Endodermal cell (in vitro differentiated cells): ENCODE measurements around the gene TMEM14B. TPM values are rescaled to one million over a fixed set of nuclear protein-coding genes. Genes with fewer than 3 reads are reported as not detected.

ENCODE experiments used
- DNase-seq: peaks from one replicate; pipeline ENCODE4 v3.0.0-alpha.2; 2017
- H3K27ac ChIP-seq: 2 replicates; pipeline ENCODE4 v1.5.1; 2013; ENCODE audit warnings: mild to moderate bottlenecking, low read depth, low read length, moderate library complexity
- H3K27me3 ChIP-seq: 2 replicates; pipeline ENCODE4 v1.6.1; 2013; ENCODE audit warnings: mild to moderate bottlenecking, low read length, moderate library complexity; ENCODE audit not compliant: insufficient read depth, control insufficient read depth, poor library complexity, severe bottlenecking
- H3K36me3 ChIP-seq: 2 replicates; pipeline ENCODE4 v1.7.0; 2013; ENCODE audit warnings: mild to moderate bottlenecking, low read length, moderate library complexity; ENCODE audit not compliant: control insufficient read depth, insufficient read depth
- H3K4me1 ChIP-seq: one replicate; pipeline ENCODE4 v1.7.0; 2013; ENCODE audit warnings: low read length; ENCODE audit not compliant: control insufficient read depth, insufficient read depth
- H3K4me3 ChIP-seq: 2 replicates; pipeline ENCODE4 v1.5.1; 2013; ENCODE audit warnings: mild to moderate bottlenecking, low read length, moderate library complexity
- H3K9ac ChIP-seq: 2 replicates; pipeline ENCODE4 v1.6.1; 2013; ENCODE audit warnings: mild to moderate bottlenecking, low read length, moderate library complexity; ENCODE audit not compliant: poor library complexity, severe bottlenecking; ENCODE audit errors: extremely low read depth
- H3K9me3 ChIP-seq: 2 replicates; pipeline ENCODE4 v1.6.1; 2013; ENCODE audit warnings: mild to moderate bottlenecking, low read length, moderate library complexity; ENCODE audit not compliant: control insufficient read depth
- H3K27ac Mint-ChIP-seq: 2 replicates; pipeline ENCODE4 v1.8.0; 2020; ENCODE audit warnings: mixed read lengths
- H3K27me3 Mint-ChIP-seq: 2 replicates; pipeline ENCODE4 v1.8.0; 2021; ENCODE audit warnings: mild to moderate bottlenecking, mixed read lengths; ENCODE audit not compliant: insufficient read depth
- H3K36me3 Mint-ChIP-seq: 2 replicates; pipeline ENCODE4 v1.8.0; 2020; ENCODE audit warnings: low read depth, mixed read lengths
- H3K4me1 Mint-ChIP-seq: 2 replicates; pipeline ENCODE4 v1.8.0; 2020; ENCODE audit warnings: mixed read lengths
- H3K4me3 Mint-ChIP-seq: 2 replicates; pipeline ENCODE4 v1.8.0; 2020; ENCODE audit warnings: mild to moderate bottlenecking, moderate library complexity, mixed read lengths
- H3K9me3 Mint-ChIP-seq: 2 replicates; pipeline ENCODE4 v1.8.0; 2020; ENCODE audit warnings: mild to moderate bottlenecking, mixed read lengths
- CTCF ChIP-seq: fragments of 200-600 bp; sonication (generic); conservative IDR thresholded peaks from 2 replicates; pipeline ENCODE4 v1.5.0; 2021; ENCODE audit warnings: antibody characterized with exemption, mild to moderate bottlenecking
- WGBS, 2 experiments: methylation state at CpG; one replicate each; pipeline versions ENCODE4 v1.1.5 to v1.1.7; 2013; ENCODE audit warnings: missing lambda C conversion rate in 2 of 2, mixed read lengths in 1 of 2; ENCODE audit not compliant: insufficient coverage in 1 of 2, insufficient read length in 1 of 2; 5-methylcytosine and 5-hydroxymethylcytosine counted together
- total RNA-seq, 2 donors: library from RNA; stranded (reverse); fragmentation: NEBNext Ultra II Directional in 1 of 2; extraction: Animal tissue kit (Norgen Biotek cat#: 25700) in 1 of 2; gene quantifications; 2 replicates in 1 of 2; 3 replicates in 1 of 2; pipeline ENCODE4 v1.2.1, GENCODE V29; 2021

The TMEM14B gene
- total RNA-seq, 2 donors from 2014 or later, result 165 to 242 TPM

DNA sequence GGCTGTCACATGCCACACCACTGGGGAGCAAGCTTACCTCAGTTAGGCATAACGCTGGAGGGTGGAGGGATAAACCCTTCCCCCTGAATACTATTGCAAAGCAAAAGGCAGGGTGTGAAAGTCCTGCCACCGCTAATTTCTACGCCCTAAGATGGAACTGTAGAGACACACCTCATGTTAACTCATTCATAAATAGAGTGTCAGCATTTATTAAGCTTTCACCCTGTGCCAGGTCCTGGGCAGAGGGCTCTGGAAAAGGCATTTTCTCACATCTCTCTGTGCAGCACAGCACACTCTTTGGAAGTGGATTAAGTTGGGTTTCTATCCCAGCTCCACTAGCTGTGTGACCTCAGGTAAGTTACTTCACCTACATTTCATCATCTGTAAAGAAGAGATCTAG, 21.8 kb downstream of the TMEM14B start:
- Mint-ChIP-seq H3K9me3 (no peaks in the 10 kb centered on the region), H3K4me3 (no peak overlapping the region), H3K27me3 (no peaks in the 10 kb centered on the region), H3K27ac (peak overlapping the region; percentile 38), H3K4me1 (peaks cover 12% of the 10 kb centered on the region), H3K36me3 (peaks cover 34% of the 10 kb centered on the region)
- H3K9ac ChIP-seq, result no peak overlapping the region
- H3K4me1 ChIP-seq, result no peaks in the 10 kb centered on the region
- no peaks in the 10 kb centered on the region for H3K9me3 ChIP-seq
- 95 to 100% methylated on average over 3 of the region's 3 CpGs for WGBS, 2 experiments
- DNase-seq, result no peak
- TF ChIP-seq CTCF, result no peak
- no peak overlapping the region for H3K27ac ChIP-seq
- H3K36me3 ChIP-seq, result peaks cover 62% of the 10 kb centered on the region
- no peak overlapping the region for H3K4me3 ChIP-seq
- H3K27me3 ChIP-seq, result no peaks in the 10 kb centered on the region

DNA sequence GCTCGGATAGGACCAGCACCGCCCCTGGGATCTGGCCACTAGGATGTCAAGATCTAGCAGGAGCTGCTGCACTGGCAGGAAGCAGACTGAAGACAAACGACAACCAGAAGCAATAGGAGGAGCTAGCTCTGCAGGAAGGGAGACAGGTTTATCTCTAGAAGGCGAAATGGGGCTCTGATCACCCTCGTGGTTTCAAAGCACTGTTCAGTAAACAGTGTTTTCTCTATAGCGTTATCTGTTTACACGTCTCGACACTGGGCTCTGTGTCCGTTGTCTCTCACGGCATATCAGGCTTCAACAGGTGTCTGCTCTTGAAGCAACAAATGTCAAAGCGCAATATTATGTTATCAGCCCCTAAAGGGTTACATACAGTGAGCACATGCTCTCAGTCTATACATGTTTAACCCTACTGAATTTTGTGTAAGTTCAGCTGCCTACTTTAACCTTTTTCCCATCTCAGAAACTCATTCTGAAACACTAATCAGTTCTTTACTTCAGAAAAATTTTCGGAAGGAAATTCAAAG, 23.8 kb downstream of the TMEM14B start:
- H3K4me1 Mint-ChIP-seq, result peaks cover 12% of the 10 kb centered on the region
- H3K27ac ChIP-seq, result no peak overlapping the region
- peak; percentile 43 for TF ChIP-seq CTCF
- no peaks in the 10 kb centered on the region for H3K4me1 ChIP-seq
- no peaks in the 10 kb centered on the region for H3K9me3 ChIP-seq
- H3K36me3 ChIP-seq, result peaks cover 74% of the 10 kb centered on the region
- 83 to 87% methylated on average over 12 of the region's 12 CpGs for WGBS, 2 experiments
- H3K27ac Mint-ChIP-seq, result no peak overlapping the region
- no peak overlapping the region for H3K4me3 ChIP-seq
- DNase-seq, result no peak
- H3K9me3 Mint-ChIP-seq, result no peaks in the 10 kb centered on the region
- no peaks in the 10 kb centered on the region for H3K27me3 ChIP-seq
- no peak overlapping the region for H3K4me3 Mint-ChIP-seq
- peaks cover 53% of the 10 kb centered on the region for H3K36me3 Mint-ChIP-seq
- no peaks in the 10 kb centered on the region for H3K27me3 Mint-ChIP-seq
- H3K9ac ChIP-seq, result no peak overlapping the region

DNA sequence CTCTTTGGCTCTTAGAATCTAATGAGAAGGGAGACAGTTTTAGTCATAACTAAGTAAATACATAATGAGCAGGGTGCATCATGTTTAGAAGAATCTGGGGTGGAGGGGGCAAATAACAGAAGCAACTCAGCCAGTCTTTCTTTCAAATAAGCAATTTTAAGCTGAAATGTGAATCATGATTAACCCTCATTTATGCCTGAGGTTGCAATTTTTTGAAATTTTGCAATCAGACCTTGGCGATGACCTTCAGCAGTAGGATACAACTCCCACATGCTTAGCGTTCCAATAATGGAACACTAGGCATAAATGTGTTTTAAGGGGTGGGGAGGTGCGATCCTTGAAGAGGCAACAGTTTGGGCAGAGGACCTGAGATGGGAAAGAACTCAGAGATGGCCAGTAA, 30.6 kb downstream of the TMEM14B start:
- no peaks in the 10 kb centered on the region for H3K4me1 ChIP-seq
- no peak overlapping the region for H3K4me3 ChIP-seq
- no peaks in the 10 kb centered on the region for H3K9me3 ChIP-seq
- no peak overlapping the region for H3K4me3 Mint-ChIP-seq
- no peak overlapping the region for H3K9ac ChIP-seq
- 98 to 100% methylated on average over 3 of the region's 3 CpGs for WGBS, 2 experiments
- H3K9me3 Mint-ChIP-seq, result no peaks in the 10 kb centered on the region
- peaks cover 87% of the 10 kb centered on the region for H3K36me3 ChIP-seq
- no peak for DNase-seq
- H3K36me3 Mint-ChIP-seq, result peaks cover 64% of the 10 kb centered on the region
- H3K27me3 Mint-ChIP-seq, result no peaks in the 10 kb centered on the region
- no peaks in the 10 kb centered on the region for H3K27me3 ChIP-seq
- no peaks in the 10 kb centered on the region for H3K4me1 Mint-ChIP-seq
- no peak overlapping the region for H3K27ac ChIP-seq
- no peak for TF ChIP-seq CTCF
- H3K27ac Mint-ChIP-seq, result no peak overlapping the region
